ENCODE data around the gene ING5.

The ING5 gene

GRCh38 chr2:241706537-241706936 is 4.7 kb downstream of the ING5 start:
- no peak for DNase-seq (ENCODE audit: low read depth)
- H3K4me3 ChIP-seq (ENCODE audit: low read depth, low read length) = no peak overlapping the region
- TF ChIP-seq, protein P1, sequence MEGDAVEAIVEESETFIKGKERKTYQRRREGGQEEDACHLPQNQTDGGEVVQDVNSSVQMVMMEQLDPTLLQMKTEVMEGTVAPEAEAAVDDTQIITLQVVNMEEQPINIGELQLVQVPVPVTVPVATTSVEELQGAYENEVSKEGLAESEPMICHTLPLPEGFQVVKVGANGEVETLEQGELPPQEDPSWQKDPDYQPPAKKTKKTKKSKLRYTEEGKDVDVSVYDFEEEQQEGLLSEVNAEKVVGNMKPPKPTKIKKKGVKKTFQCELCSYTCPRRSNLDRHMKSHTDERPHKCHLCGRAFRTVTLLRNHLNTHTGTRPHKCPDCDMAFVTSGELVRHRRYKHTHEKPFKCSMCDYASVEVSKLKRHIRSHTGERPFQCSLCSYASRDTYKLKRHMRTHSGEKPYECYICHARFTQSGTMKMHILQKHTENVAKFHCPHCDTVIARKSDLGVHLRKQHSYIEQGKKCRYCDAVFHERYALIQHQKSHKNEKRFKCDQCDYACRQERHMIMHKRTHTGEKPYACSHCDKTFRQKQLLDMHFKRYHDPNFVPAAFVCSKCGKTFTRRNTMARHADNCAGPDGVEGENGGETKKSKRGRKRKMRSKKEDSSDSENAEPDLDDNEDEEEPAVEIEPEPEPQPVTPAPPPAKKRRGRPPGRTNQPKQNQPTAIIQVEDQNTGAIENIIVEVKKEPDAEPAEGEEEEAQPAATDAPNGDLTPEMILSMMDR (IDR thresholded peaks at IDR 0.05; ENCODE audit: control insufficient read depth, extremely low read depth, insufficient read depth) = no peak

GRCh38 chr2:241708879-241709278 is 7.0 kb downstream of the ING5 start:
- H3K4me3 ChIP-seq (ENCODE audit: low read depth, low read length) = no peak overlapping the region
- TF ChIP-seq, protein P1 (IDR thresholded peaks at IDR 0.05; ENCODE audit: control insufficient read depth, extremely low read depth, insufficient read depth) = no peak
- DNase-seq (ENCODE audit: low read depth) = no peak

DNA sequence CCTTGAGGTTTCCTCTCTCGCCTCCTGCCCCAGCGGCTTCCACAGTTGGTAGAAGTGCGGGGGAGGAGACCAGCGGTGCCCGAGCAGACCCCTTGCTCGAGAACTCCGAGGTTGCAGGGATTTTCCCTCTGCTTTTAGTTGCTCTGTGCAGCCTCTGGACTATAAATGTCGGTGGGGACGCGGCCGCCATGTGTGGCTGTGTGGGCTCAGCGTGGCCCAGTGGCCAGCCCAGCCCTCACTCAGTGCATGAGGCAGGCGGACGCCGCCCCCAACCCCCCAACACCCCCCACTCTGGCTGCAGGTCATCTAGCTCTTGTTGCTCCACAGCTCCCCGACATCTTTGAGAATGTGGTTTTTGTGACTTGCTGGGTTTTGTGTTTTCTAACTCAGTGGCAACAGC is 17.3 kb downstream of the ING5 start:
- no peak for DNase-seq (ENCODE audit: low read depth)
- TF ChIP-seq, protein P1 (IDR thresholded peaks at IDR 0.05; ENCODE audit: control insufficient read depth, extremely low read depth, insufficient read depth) = no peak
- H3K4me3 ChIP-seq (ENCODE audit: low read depth, low read length) = no peak overlapping the region

GRCh38 chr2:241720099-241720498 is 18.3 kb downstream of the ING5 start:
- no peak overlapping the region for H3K4me3 ChIP-seq (ENCODE audit: low read depth, low read length)
- TF ChIP-seq, protein P1 (IDR thresholded peaks at IDR 0.05; ENCODE audit: control insufficient read depth, extremely low read depth, insufficient read depth) = no peak
- DNase-seq (ENCODE audit: low read depth) = no peak

DNA sequence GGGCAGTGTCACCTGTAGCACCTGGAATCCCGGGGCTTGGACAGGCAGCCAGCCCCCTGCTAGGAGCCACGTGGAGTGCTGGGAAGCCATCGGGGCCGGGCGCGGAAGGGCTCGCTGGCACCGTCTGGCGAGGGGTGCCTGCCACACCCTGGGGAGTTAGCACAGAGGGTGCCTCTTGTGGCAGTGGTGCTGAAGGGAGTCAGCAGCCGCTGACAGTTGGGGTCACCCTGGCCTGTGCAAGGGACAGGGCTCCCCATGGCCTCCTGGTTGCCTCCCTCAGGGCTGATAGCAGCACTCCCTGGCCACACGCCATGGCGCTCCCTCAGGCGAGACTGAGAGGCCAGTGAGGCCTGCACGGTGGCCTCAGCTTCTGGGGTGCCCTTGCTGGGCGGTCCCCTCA is 18.7 kb downstream of the ING5 start:
- TF ChIP-seq, protein P1 (IDR thresholded peaks at IDR 0.05; ENCODE audit: control insufficient read depth, extremely low read depth, insufficient read depth) = no peak
- DNase-seq (ENCODE audit: low read depth) = no peak
- H3K4me3 ChIP-seq (ENCODE audit: low read depth, low read length) = no peak overlapping the region

DNA sequence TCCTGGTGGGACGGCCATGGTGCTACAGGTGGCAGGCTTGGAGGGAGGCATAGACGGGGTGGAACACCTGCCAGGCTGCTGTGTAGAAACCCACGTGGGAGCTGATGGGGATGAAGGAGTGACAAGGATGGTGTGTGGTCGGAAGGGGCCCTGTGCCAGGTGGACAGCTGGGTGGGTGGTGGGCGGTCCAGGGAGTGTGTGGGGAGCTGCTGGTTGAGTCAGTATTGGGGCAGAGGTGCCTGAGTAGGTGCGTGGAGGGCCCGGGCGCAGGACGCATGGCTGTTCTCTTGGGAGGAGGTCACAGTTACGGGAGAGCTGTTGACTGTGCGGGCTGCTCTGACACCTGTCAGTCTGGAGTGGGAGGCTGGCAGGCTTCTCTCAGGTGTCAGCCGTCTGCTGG is 20.0 kb downstream of the ING5 start:
- no peak for DNase-seq (ENCODE audit: low read depth)
- no peak overlapping the region for H3K4me3 ChIP-seq (ENCODE audit: low read depth, low read length)
- TF ChIP-seq, protein P1 (IDR thresholded peaks at IDR 0.05; ENCODE audit: control insufficient read depth, extremely low read depth, insufficient read depth) = no peak

GRCh38 chr2:241722896-241723454 is 21.1 kb downstream of the ING5 start:
- no peak overlapping the region for H3K4me3 ChIP-seq (ENCODE audit: low read depth, low read length)
- DNase-seq (ENCODE audit: low read depth) = no peak
- TF ChIP-seq, protein P1 (IDR thresholded peaks at IDR 0.05; ENCODE audit: control insufficient read depth, extremely low read depth, insufficient read depth) = no peak
